GM12801 (cell line): ENCODE data around the gene ESYT3.

Experiments used
- TF ChIP-seq, protein P1 (sequence below): IDR thresholded peaks from one replicate; pipeline ENCODE4 v1.5.1; 2011; ENCODE audit warnings: control low read depth; ENCODE audit not compliant: insufficient read length; ENCODE audit errors: extremely low read depth

ESYT3 gene

DNA sequence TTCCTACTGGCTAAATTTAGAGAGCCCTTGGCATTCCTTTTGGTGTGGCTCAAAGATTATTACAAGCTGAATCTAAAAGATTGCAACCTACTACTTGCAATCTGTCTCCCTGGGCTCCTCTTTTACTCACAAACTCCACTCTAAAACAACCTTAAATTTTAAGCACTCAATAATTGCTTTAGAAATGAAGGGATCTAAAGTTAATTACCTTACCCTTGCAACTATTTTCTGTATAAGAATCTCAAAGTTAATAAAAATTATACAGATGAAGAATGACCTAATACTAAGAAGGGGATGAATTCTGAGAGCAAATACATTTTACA, 60.2 kb downstream of the ESYT3 start:
- TF ChIP-seq, protein P1, sequence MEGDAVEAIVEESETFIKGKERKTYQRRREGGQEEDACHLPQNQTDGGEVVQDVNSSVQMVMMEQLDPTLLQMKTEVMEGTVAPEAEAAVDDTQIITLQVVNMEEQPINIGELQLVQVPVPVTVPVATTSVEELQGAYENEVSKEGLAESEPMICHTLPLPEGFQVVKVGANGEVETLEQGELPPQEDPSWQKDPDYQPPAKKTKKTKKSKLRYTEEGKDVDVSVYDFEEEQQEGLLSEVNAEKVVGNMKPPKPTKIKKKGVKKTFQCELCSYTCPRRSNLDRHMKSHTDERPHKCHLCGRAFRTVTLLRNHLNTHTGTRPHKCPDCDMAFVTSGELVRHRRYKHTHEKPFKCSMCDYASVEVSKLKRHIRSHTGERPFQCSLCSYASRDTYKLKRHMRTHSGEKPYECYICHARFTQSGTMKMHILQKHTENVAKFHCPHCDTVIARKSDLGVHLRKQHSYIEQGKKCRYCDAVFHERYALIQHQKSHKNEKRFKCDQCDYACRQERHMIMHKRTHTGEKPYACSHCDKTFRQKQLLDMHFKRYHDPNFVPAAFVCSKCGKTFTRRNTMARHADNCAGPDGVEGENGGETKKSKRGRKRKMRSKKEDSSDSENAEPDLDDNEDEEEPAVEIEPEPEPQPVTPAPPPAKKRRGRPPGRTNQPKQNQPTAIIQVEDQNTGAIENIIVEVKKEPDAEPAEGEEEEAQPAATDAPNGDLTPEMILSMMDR = no peak

GRCh38 chr3:138496436-138496835, 62.0 kb downstream of the ESYT3 start:
- TF ChIP-seq, protein P1 = no peak

DNA sequence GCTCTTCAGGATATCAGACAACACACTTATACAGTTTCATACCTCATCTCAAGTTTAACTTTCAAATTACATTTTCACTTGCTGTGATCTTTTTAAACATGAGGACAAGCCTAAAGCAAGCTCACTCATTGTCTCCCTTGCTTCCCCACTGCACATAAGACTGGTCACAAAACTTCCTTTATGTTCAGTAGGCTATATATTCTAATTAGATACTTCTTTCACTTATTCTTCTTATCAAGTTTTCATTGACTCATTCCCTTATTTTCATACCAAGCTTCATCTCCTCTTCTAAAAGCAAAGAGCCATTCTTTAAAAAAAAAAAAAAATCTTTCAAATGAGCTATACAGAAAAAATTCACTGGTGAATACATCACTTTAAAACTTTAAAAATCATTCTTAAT, 62.6 kb downstream of the ESYT3 start:
- TF ChIP-seq, protein P1 = no peak

DNA sequence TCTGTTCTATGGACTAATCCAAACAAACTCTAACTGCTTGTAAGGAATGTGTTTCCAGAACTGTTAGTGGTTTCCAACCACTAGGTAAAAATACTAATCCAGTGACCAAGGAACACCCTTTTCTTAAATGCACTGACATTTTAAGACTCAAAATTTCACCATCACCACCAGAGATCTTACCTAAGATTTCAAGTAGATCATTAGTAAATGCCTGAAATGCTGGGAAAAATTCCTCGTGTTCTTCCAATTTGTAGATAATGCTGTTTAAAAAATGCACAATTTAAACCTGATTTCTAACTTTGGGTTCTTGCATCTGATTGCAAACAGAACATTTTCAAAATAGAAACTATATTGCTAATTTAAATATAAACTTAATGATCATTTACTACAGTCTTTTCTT, 63.4 kb downstream of the ESYT3 start:
- TF ChIP-seq, protein P1 = no peak

DNA sequence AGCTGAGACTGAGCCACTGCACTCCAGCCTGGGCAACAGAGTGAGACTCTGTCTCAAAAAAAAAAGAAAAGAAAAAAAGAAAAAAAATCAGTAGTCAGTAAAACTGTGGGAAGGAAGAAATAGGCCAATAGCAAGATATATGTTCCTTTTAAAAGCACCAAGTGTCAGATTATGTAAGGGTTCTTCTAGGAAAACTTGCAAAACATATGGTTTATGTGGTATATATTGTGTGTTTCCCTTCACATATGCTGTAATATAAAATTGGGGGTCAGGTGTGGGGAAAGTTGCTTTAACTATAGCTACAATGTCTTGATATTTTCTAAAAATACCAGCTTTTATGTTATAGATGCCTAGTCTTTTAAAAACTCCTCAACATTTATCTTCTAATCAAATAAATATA, 64.6 kb downstream of the ESYT3 start:
- TF ChIP-seq, protein P1 = no peak

GRCh38 chr3:138507524-138507923, 73.1 kb downstream of the ESYT3 start:
- TF ChIP-seq, protein P1 = no peak

GRCh38 chr3:138509586-138509985, 75.2 kb downstream of the ESYT3 start:
- TF ChIP-seq, protein P1 = no peak

- TF ChIP-seq, protein P1 = no peak
Measured at GRCh38 chr3:138511945-138512344, 77.5 kb downstream of the ESYT3 start.
